Sigmoid colon (tissue), 7 donors: Measurements from ENCODE around the gene CD74. TPM values are rescaled to one million over a fixed set of nuclear protein-coding genes. Genes with fewer than 3 reads are reported as not detected.
"Not testable (repeated sequence)": the region's sequence is repeated elsewhere in the genome, so short reads cannot be mapped to it uniquely, and the experiment has no call there.

Experiments used
- DNase-seq: peaks from one replicate; pipeline ENCODE4 v3.0.0-alpha.2; 2019
- H3K27ac ChIP-seq, 4 donors: fragments of 200-600 bp; sonication (generic); one replicate each; pipeline ENCODE4 v1.5.1; 2016 to 2019; ENCODE audit warnings: mild to moderate bottlenecking in 1 of 4
- H3K27me3 ChIP-seq, 3 donors: fragments of 200-600 bp; sonication (generic); one replicate each; pipeline ENCODE4 v1.5.1; 2019; ENCODE audit warnings: mild to moderate bottlenecking in 1 of 3
- H3K36me3 ChIP-seq, 4 donors: fragments of 200-600 bp; sonication (generic); one replicate each; pipeline ENCODE4 v1.5.1; 2016 to 2019
- H3K4me1 ChIP-seq, 4 donors: fragments of 200-600 bp; sonication (generic); one replicate each; pipeline ENCODE4 v1.5.1; 2017 to 2019
- H3K4me3 ChIP-seq, 4 donors: fragments of 200-600 bp; sonication (generic); one replicate each; pipeline ENCODE4 v1.5.1; 2017 to 2019; ENCODE audit warnings: mild to moderate bottlenecking in 2 of 4, moderate library complexity in 1 of 4
- H3K9me3 ChIP-seq, 4 donors: fragments of 200-600 bp in 3 of 4; sonication (generic) in 3 of 4; one replicate each; pipeline versions ENCODE4 v1.5.1 to v1.6.1; 2013 to 2019
- EP300 ChIP-seq, 4 donors: sonication (generic); formaldehyde crosslinking; IDR thresholded peaks; one replicate each; pipeline ENCODE4 v1.6.1; 2017; ENCODE audit warnings: antibody characterized with exemption in 4 of 4
- POLR2A ChIP-seq, 2 donors: fragments of 450-650 bp; IDR thresholded peaks; one replicate each; pipeline ENCODE4 v1.6.1; 2016; ENCODE audit warnings: antibody characterized with exemption in 2 of 2, mild to moderate bottlenecking in 2 of 2, moderate library complexity in 2 of 2
- POLR2AphosphoS5 ChIP-seq, 4 donors: sonication (generic); formaldehyde crosslinking; IDR thresholded peaks; one replicate each; pipeline ENCODE4 v1.6.1; 2017; ENCODE audit warnings: antibody characterized with exemption in 4 of 4
- WGBS, 2 donors: extraction: QIAGEN DNeasy Blood & Tissue Kit; methylation state at CpG; one replicate each; pipeline ENCODE4 v1.1.7; 2013; 5-methylcytosine and 5-hydroxymethylcytosine counted together
- intact Hi-C: fragments of 100-400 bp; cut with DNase I; formaldehyde crosslinking; loops from one replicate; pipeline ENCODE4 v1.15.1; 2023
- polyA plus RNA-seq, 3 donors: library from polyadenylated mRNA; stranded (reverse); fragments of 200-250 nt; gene quantifications; one replicate each; pipeline ENCODE4 v1.2.3, GENCODE V29; 2013
- total RNA-seq, 4 donors: library from RNA; depleted of rRNA; stranded (reverse); fragments of >200 nt; gene quantifications; one replicate each; pipeline ENCODE4 v1.1.0, GENCODE V29; 2016
- TF ChIP-seq, protein P1 (sequence below), 4 experiments: fragments of 450-650 bp in 3 of 4; fragments of 200-600 bp in 1 of 4; IDR thresholded peaks; one replicate each; pipeline ENCODE4 v1.5.1; 2016 to 2019; ENCODE audit warnings: antibody characterized with exemption in 4 of 4, mild to moderate bottlenecking in 3 of 4, moderate library complexity in 2 of 4
- donor health status: healthy with polysubstance abuse.
- donor health status: Bipolar disorder and iron deficiency.
- donor health status: healthy.

Gene CD74
- total and polyA plus RNA-seq, 7 donors: 176 to 2,186 (median 216) TPM

DNA sequence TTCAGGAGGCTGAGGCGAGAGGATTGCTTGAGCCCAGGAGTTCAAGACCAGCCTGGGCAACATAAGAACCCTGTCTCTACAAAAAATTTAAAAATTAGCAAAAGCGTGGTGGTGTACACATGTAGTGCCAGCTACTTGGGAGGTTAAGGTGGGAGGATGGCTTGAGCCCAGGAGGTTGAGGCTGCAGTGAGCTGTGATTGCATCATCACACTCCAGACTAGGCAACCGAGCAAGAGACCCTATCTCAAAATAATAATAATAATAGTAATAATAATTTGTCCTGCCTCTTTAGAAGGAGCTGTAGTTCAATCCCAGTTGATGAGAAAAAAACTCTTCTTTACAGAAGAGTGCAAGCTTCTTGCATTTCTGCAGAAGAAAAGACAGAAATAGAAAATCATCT, 10.0 kb upstream of the CD74 start:
- intact Hi-C loops: no loop called here
- no peak for DNase-seq
- Histone ChIP-seq H3K27me3 (no peaks in the 10 kb centered on the region), H3K36me3 (no peaks in the 10 kb centered on the region), H3K27ac (no peak overlapping the region), H3K4me1 (no peaks in the 10 kb centered on the region), H3K9me3 (no peaks in the 10 kb centered on the region), H3K4me3 (no peak overlapping the region)
- WGBS, 2 donors: 65 to 82% methylated on average over 3 of the region's 3 CpGs
- TF ChIP-seq EP300 (IDR thresholded peaks at IDR 0.05): no peak
- TF ChIP-seq POLR2A (IDR thresholded peaks at IDR 0.05): no peak
- TF ChIP-seq, protein P1, sequence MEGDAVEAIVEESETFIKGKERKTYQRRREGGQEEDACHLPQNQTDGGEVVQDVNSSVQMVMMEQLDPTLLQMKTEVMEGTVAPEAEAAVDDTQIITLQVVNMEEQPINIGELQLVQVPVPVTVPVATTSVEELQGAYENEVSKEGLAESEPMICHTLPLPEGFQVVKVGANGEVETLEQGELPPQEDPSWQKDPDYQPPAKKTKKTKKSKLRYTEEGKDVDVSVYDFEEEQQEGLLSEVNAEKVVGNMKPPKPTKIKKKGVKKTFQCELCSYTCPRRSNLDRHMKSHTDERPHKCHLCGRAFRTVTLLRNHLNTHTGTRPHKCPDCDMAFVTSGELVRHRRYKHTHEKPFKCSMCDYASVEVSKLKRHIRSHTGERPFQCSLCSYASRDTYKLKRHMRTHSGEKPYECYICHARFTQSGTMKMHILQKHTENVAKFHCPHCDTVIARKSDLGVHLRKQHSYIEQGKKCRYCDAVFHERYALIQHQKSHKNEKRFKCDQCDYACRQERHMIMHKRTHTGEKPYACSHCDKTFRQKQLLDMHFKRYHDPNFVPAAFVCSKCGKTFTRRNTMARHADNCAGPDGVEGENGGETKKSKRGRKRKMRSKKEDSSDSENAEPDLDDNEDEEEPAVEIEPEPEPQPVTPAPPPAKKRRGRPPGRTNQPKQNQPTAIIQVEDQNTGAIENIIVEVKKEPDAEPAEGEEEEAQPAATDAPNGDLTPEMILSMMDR (IDR thresholded peaks at IDR 0.05): no peak
- no peak for TF ChIP-seq POLR2AphosphoS5 (IDR thresholded peaks at IDR 0.05)

GRCh38 chr5:150422075-150422474, 9.4 kb upstream of the CD74 start:
- Histone ChIP-seq H3K9me3 (no peaks in the 10 kb centered on the region), H3K4me1 (no peaks in the 10 kb centered on the region), H3K27ac (no peak overlapping the region), H3K27me3 (no peaks in the 10 kb centered on the region), H3K36me3 (no peaks in the 10 kb centered on the region), H3K4me3 (no peak overlapping the region)
- intact Hi-C loops: no loop called here
- DNase-seq: no peak
- TF ChIP-seq POLR2AphosphoS5 (IDR thresholded peaks at IDR 0.05): no peak
- no peak for TF ChIP-seq POLR2A (IDR thresholded peaks at IDR 0.05)
- TF ChIP-seq, protein P1 (IDR thresholded peaks at IDR 0.05): no peak
- TF ChIP-seq EP300 (IDR thresholded peaks at IDR 0.05): no peak
- 53 to 60% methylated on average over 4 of the region's 4 CpGs for WGBS, 2 donors

- no peak for DNase-seq
- Histone ChIP-seq H3K4me3 (no peak overlapping the region), H3K36me3 (no peaks in the 10 kb centered on the region), H3K9me3 (no peaks in the 10 kb centered on the region), H3K27ac (no peak overlapping the region), H3K27me3 (no peaks in the 10 kb centered on the region), H3K4me1 (no peaks in the 10 kb centered on the region)
- intact Hi-C loops: no loop called here
- TF ChIP-seq POLR2AphosphoS5 (IDR thresholded peaks at IDR 0.05) (no peak), POLR2A (IDR thresholded peaks at IDR 0.05) (no peak), EP300 (IDR thresholded peaks at IDR 0.05) (no peak)
- TF ChIP-seq, protein P1 (IDR thresholded peaks at IDR 0.05): no peak
- WGBS, 2 donors: 52 to 55% methylated on average over 7 of the region's 7 CpGs
Observed at GRCh38 chr5:150419630-150420270, 7.0 kb upstream of the CD74 start.

GRCh38 chr5:150413902-150414790, 1.4 kb upstream of the CD74 start:
- H3K9me3 ChIP-seq, DNase-seq, H3K27me3 ChIP-seq, H3K36me3 ChIP-seq, intact Hi-C loops, H3K4me3 ChIP-seq: not testable (repeated sequence)
- 78 to 93% methylated on average over 16 of the region's 16 CpGs for WGBS, 2 donors
- Histone ChIP-seq H3K4me1 (peaks cover 0 to 16% (median 7%) of the 10 kb centered on the region in 4 donors), H3K27ac (peak overlapping the region; percentile 73 to 83 (median 80))

- H3K4me1 ChIP-seq: peaks cover 0 to 16% (median 7%) of the 10 kb centered on the region in 4 donors
- no peaks in the 10 kb centered on the region for H3K9me3 ChIP-seq
- intact Hi-C loops: no loop called here
- peak overlapping the region in 2 of 4 donors; percentile 38 to 48 for H3K4me3 ChIP-seq
- no peak for DNase-seq
- no peaks in the 10 kb centered on the region for H3K36me3 ChIP-seq
- TF ChIP-seq POLR2A (IDR thresholded peaks at IDR 0.05) (no peak), EP300 (IDR thresholded peaks at IDR 0.05) (no peak), POLR2AphosphoS5 (IDR thresholded peaks at IDR 0.05) (no peak)
- TF ChIP-seq, protein P1 (IDR thresholded peaks at IDR 0.05): no peak
- H3K27me3 ChIP-seq: no peaks in the 10 kb centered on the region
- H3K27ac ChIP-seq: peak overlapping the region; percentile 73 to 83 (median 80)
- 48 to 49% methylated on average over 12 of the region's 12 CpGs for WGBS, 2 donors
Observed at GRCh38 chr5:150413176-150413901, 629 bp upstream of the CD74 start.
